HepG2 (cell line): Measurements from ENCODE around the gene CNN3. TPM values are rescaled to one million over a fixed set of nuclear protein-coding genes. Genes with fewer than 3 reads are reported as not detected.
A peak's percentile ranks its signal among the peaks of the same experiment; 100 is the strongest.

Source experiments
- ATAC-seq: fragments of 200-7000 bp; cut with Tn5 transposase; 3 replicates; pipeline ENCODE4 v1.9.1; 2020; ENCODE audit warnings: mild to moderate bottlenecking, moderate library complexity
- BruUV-seq: library from RNA; stranded (reverse); fragments of 400-500 nt; replicated peaks from 2 replicates; lab custom pipeline; 2021; lab: Mats Ljungman, UMichigan
- CTCF ChIA-PET: fragments of 300-600 bp; formaldehyde crosslinking; extraction: SDS; loops from one replicate; lab custom pipeline; 2021; ENCODE audit warnings: low total read pairs, inconsistent platforms, low intra/inter-chr PET ratio; lab: Yijun Ruan, JAX
- POLR2A ChIA-PET: fragments of 350-600 bp; sonication (Branson Sonifier 250); formaldehyde crosslinking; loops from one replicate; lab custom pipeline; 2020; ENCODE audit warnings: antibody characterized with exemption, inconsistent platforms; lab: Yijun Ruan, JAX
- DNase-seq: peaks from one replicate; pipeline ENCODE4 v3.0.0-alpha.2; 2015; ENCODE audit warnings: low spot score
- FAIRE-seq: peaks from 3 replicates; lab custom pipeline; 2011; peaks lifted over from hg19 to GRCh38; lab: Jason Lieb, UNC
- H2AFZ ChIP-seq: one replicate; pipeline ENCODE4 v1.6.1; 2011; ENCODE audit warnings: low read length, inconsistent platforms
- H3K27ac ChIP-seq: fragments of 300-600 bp; 3 replicates; pipeline ENCODE4 v1.8.0; 2011; ENCODE audit warnings: mixed run types, mild to moderate bottlenecking, mixed read lengths, low read length, inconsistent platforms; ENCODE audit not compliant: insufficient read depth; ENCODE audit errors: extremely low read length
- H3K27me3 ChIP-seq, 2 experiments: fragments of 200-600 bp in 1 of 2; 2 replicates in 1 of 2; 3 replicates in 1 of 2; pipeline versions ENCODE4 v1.6.0 to v1.8.0; 2011; ENCODE audit warnings: low read length in 2 of 2, mild to moderate bottlenecking in 2 of 2, moderate library complexity in 2 of 2, inconsistent platforms in 1 of 2; ENCODE audit not compliant: insufficient read depth in 2 of 2, control insufficient read depth in 1 of 2
- H3K36me3 ChIP-seq, 2 experiments: fragments of 200-600 bp in 1 of 2; replicated peaks in 1 of 2; 2 replicates in 1 of 2; 3 replicates in 1 of 2; pipeline versions ENCODE4 v1.5.1 to v1.8.0; 2011; ENCODE audit warnings: low read length in 2 of 2, inconsistent platforms in 1 of 2; ENCODE audit not compliant: insufficient read depth in 2 of 2, control insufficient read depth in 1 of 2
- H3K4me1 ChIP-seq: 2 replicates; pipeline ENCODE4 v1.5.1; 2012; ENCODE audit warnings: low read length, inconsistent platforms; ENCODE audit not compliant: insufficient read depth
- H3K4me2 ChIP-seq: 2 replicates; pipeline ENCODE4 v1.6.0; 2011; ENCODE audit warnings: low read depth, low read length, inconsistent platforms
- H3K4me3 ChIP-seq, 3 experiments: fragments of 200-600 bp in 1 of 3; sonication (generic), shearing (Covaris generic) in 1 of 3; replicated peaks in 1 of 3; 2 replicates each; pipeline ENCODE4 v1.5.1; 2011 to 2016; ENCODE audit warnings: low read length in 3 of 3, inconsistent platforms in 2 of 3, low read depth in 2 of 3, mild to moderate bottlenecking in 2 of 3, control low read depth in 1 of 3, mixed read lengths in 1 of 3; ENCODE audit not compliant: insufficient read depth in 1 of 3
- H3K79me2 ChIP-seq: one replicate; pipeline ENCODE4 v1.6.1; 2011; ENCODE audit warnings: low read length, inconsistent platforms; ENCODE audit not compliant: insufficient read depth
- H3K9ac ChIP-seq: 2 replicates; pipeline ENCODE4 v1.6.0; 2011; ENCODE audit warnings: mild to moderate bottlenecking, low read depth, low read length, inconsistent platforms; ENCODE audit not compliant: insufficient read depth
- H3K9me3 ChIP-seq: 2 replicates; pipeline ENCODE4 v1.5.1; 2012; ENCODE audit warnings: mild to moderate bottlenecking, low read length
- H4K20me1 ChIP-seq: 2 replicates; pipeline ENCODE4 v1.6.0; 2011; ENCODE audit warnings: inconsistent platforms, mild to moderate bottlenecking, low read length, moderate library complexity; ENCODE audit not compliant: insufficient read depth
- KLF16 ChIP-seq, 2 experiments: sonication (generic) in 1 of 2; formaldehyde crosslinking in 1 of 2; IDR thresholded peaks; 2 replicates each; pipeline versions ENCODE4 v1.6.1 to v1.8.0; 2016 to 2023; ENCODE audit warnings: missing genetic modification reagents in 2 of 2, missing compliant biosample characterization in 1 of 2
- ONECUT2 ChIP-seq: sonication (generic); formaldehyde crosslinking; IDR thresholded peaks from 2 replicates; pipeline ENCODE4 v1.4.0; 2020; ENCODE audit warnings: missing genetic modification reagents
- PRDM10 ChIP-seq: sonication (generic); formaldehyde crosslinking; IDR thresholded peaks from 2 replicates; pipeline ENCODE4 v1.4.0; 2020; ENCODE audit warnings: low read depth, missing genetic modification reagents
- RAD51 ChIP-seq: fragments of 450-650 bp; IDR thresholded peaks from 2 replicates; pipeline ENCODE4 v1.6.1; 2016; ENCODE audit warnings: borderline replicate concordance
- ZMAT3 ChIP-seq: sonication (generic); formaldehyde crosslinking; conservative IDR thresholded peaks from 2 replicates; pipeline ENCODE4 v1.7.0; 2021; ENCODE audit warnings: missing genetic modification reagents
- WGBS: methylation state at CpG from one replicate; pipeline ENCODE4 v1.1.6; 2017; ENCODE audit warnings: low lambda C conversion rate; 5-methylcytosine and 5-hydroxymethylcytosine counted together
- in situ Hi-C: cut with HindIII; loops from 2 replicates; pipeline ENCODE4 v1.10.0; 2017; ENCODE audit warnings: low pct_unique_long_range_greater_than_20kb; ENCODE audit not compliant: extremely low pct_ligation_motif_present
- intact Hi-C: fragments of 100-400 bp; cut with micrococcal nuclease; formaldehyde crosslinking; loops from one replicate; pipeline ENCODE4 v1.10.0; 2022; ENCODE audit not compliant: unreplicated experiment
- polyA plus RNA-seq, 8 experiments: library from polyadenylated mRNA; depleted of rRNA in 3 of 8; stranded (reverse) in 7 of 8; unstranded in 1 of 8; fragments of >200 nt; fragmentation: Illumina TruSeq in 4 of 8; extraction: Trizol in 4 of 8; gene quantifications; 2 replicates each; pipeline versions ENCODE4 v1.2.1 to v1.2.3, GENCODE V29; 2011 to 2016; ENCODE audit warnings: low read depth in 4 of 8, missing spikeins in 1 of 8, mixed read lengths in 1 of 8; ENCODE audit not compliant: insufficient read depth in 1 of 8
- total RNA-seq, 5 experiments: library from RNA; depleted of rRNA; stranded (reverse); fragments of >200 nt; fragmentation: Illumina TruSeq; extraction: Trizol; gene quantifications; 2 replicates each; pipeline ENCODE4 v1.2.3, GENCODE V29; 2016; ENCODE audit warnings: low read depth in 1 of 5
- TF ChIP-seq, protein P1 (sequence below): sonication (generic); formaldehyde crosslinking; IDR thresholded peaks from 2 replicates; pipeline ENCODE4 v1.4.0; 2020; ENCODE audit warnings: missing genetic modification reagents
- TF ChIP-seq, protein P2 (sequence below): sonication (generic); formaldehyde crosslinking; IDR thresholded peaks from 2 replicates; pipeline ENCODE4 v1.5.0; 2020; ENCODE audit warnings: mild to moderate bottlenecking, missing genetic modification reagents, borderline replicate concordance

Gene CNN3
- total and polyA plus RNA-seq, 2 of the 13 experiments (the other 11 are each of a cell fraction or from before 2014, with no cell fraction given): 113 to 223 TPM

DNA sequence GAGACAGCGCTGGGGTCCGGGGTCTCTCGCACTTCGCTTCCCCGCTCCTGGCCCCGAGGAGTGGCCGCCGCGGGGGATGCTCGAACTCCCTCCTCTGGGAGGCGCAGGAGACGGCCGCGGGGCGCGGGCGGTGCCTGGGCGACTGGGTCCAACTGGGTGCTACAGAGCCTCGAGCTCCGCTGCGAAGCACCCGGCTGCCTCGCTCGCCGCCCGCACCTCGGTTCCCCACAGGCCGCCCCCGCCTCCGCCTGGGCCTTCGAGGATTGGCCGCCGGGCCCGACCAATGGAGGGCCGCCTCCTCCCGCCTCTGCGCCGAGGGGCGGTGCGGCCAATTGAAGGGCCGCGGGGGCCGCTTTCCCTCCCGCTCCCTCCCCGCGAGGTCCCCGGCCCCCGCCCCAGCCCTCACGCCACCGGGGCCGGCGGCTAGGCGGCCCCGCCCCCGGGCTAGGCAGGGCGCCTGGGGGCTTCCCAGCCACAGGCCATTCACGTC is at the start of gene CNN3 (continued):
- TF ChIP-seq KLF16 (CRISPR knock-in tag; IDR thresholded peaks at IDR 0.05) (peak in 1 of 2 experiments; percentile 56; a peak in 2 of 4 replicates), PRDM10 (CRISPR knock-in tag) (no peak), ZMAT3 (peak; percentile 73), RAD51 (no peak), ONECUT2 (peak; percentile 44; the same call in 1 of the 2 replicates)
- TF ChIP-seq, protein P1, sequence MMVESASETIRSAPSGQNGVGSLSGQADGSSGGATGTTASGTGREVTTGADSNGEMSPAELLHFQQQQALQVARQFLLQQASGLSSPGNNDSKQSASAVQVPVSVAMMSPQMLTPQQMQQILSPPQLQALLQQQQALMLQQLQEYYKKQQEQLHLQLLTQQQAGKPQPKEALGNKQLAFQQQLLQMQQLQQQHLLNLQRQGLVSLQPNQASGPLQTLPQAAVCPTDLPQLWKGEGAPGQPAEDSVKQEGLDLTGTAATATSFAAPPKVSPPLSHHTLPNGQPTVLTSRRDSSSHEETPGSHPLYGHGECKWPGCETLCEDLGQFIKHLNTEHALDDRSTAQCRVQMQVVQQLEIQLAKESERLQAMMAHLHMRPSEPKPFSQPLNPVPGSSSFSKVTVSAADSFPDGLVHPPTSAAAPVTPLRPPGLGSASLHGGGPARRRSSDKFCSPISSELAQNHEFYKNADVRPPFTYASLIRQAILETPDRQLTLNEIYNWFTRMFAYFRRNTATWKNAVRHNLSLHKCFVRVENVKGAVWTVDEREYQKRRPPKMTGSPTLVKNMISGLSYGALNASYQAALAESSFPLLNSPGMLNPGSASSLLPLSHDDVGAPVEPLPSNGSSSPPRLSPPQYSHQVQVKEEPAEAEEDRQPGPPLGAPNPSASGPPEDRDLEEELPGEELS (CRISPR knock-in tag): peak; percentile 49

DNA sequence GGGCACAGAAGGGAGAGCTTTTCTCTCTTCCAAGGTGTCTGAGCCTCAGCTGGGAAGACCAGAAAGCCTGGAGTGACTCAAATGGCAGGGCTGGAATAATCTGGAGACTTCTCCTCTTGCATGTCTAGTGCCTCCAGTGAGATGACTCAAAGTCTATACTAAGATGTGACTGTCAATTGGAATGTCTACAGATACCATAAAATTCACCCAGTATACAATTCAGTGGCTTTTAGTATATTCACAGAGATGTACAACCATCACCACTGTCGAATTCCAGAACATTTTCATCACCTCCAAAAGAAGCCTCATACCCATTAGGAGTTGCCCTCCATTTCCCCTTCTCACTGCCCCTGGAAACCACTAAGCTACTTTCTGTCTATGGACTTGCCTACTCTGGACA is 47.9 kb upstream of the CNN3 start:
- Histone ChIP-seq H3K9me3 (no peaks in the 10 kb centered on the region), H3K27ac (no peak overlapping the region), H3K36me3 (no peaks in the 10 kb centered on the region; a peak in 1 of 5 replicates), H4K20me1 (no peaks in the 10 kb centered on the region), H3K4me2 (no peak overlapping the region), H2AFZ (no peak overlapping the region), H3K4me3 (no peak overlapping the region), H3K9ac (no peak overlapping the region), H3K79me2 (no peaks in the 10 kb centered on the region), H3K27me3 (no peaks in the 10 kb centered on the region), H3K4me1 (peaks cover 15% of the 10 kb centered on the region)
- no peak for ATAC-seq
- ChIA-PET CTCF (no interaction called here), POLR2A (no interaction called here)
- intact Hi-C loops: no loop called here
- no peak for FAIRE-seq
- in situ Hi-C loops: no loop called here
- BruUV-seq: no TSS peak
- DNase-seq: no peak
- WGBS: 85% methylated on average over 1 of the region's 1 CpG
- TF ChIP-seq, protein P2, sequence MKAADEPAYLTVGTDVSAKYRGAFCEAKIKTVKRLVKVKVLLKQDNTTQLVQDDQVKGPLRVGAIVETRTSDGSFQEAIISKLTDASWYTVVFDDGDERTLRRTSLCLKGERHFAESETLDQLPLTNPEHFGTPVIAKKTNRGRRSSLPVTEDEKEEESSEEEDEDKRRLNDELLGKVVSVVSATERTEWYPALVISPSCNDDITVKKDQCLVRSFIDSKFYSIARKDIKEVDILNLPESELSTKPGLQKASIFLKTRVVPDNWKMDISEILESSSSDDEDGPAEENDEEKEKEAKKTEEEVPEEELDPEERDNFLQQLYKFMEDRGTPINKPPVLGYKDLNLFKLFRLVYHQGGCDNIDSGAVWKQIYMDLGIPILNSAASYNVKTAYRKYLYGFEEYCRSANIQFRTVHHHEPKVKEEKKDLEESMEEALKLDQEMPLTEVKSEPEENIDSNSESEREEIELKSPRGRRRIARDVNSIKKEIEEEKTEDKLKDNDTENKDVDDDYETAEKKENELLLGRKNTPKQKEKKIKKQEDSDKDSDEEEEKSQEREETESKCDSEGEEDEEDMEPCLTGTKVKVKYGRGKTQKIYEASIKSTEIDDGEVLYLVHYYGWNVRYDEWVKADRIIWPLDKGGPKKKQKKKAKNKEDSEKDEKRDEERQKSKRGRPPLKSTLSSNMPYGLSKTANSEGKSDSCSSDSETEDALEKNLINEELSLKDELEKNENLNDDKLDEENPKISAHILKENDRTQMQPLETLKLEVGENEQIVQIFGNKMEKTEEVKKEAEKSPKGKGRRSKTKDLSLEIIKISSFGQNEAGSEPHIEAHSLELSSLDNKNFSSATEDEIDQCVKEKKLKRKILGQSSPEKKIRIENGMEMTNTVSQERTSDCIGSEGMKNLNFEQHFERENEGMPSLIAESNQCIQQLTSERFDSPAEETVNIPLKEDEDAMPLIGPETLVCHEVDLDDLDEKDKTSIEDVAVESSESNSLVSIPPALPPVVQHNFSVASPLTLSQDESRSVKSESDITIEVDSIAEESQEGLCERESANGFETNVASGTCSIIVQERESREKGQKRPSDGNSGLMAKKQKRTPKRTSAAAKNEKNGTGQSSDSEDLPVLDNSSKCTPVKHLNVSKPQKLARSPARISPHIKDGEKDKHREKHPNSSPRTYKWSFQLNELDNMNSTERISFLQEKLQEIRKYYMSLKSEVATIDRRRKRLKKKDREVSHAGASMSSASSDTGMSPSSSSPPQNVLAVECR: no peak
